ENCODE measurements around the gene FGF12.

DNA sequence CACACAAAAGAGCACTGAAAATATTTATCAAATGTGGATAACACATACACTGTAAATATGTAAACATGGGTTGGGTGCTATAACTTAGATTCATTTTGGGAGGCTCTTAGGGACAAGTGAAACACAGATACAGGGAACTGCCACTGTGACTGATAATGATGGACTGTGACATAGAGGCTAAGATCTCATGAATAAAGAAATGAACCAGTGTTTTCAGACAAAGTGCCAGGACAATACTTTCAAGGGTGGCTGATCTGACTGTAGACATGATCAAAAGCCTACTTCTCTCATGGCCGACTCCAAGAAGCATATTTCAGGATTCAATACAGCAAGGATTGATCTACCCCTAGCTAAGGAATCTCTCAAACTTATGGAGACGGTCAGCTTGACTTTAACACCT, 353.8 kb downstream of the FGF12 start:
- TF ChIP-seq CTCF (conservative IDR thresholded peaks at IDR 0.05; ENCODE audit: low read depth in 2 of 2) (no peak), ZNF114 (CRISPR knock-in tag; IDR thresholded peaks at IDR 0.05) (no peak), POLR2AphosphoS5 (IDR thresholded peaks at IDR 0.05; ENCODE audit: low read depth) (no peak), EZH2phosphoT487 (IDR thresholded peaks at IDR 0.05; ENCODE audit: unreplicated experiment) (no peak), NANOG (IDR thresholded peaks at IDR 0.05; ENCODE audit: borderline replicate concordance) (no peak), EZH2 (IDR thresholded peaks at IDR 0.05; ENCODE audit: low read depth, unreplicated experiment) (no peak), CREB1 (CRISPR knock-in tag; IDR thresholded peaks at IDR 0.05; ENCODE audit: low read depth) (no peak), JUNB (IDR thresholded peaks at IDR 0.05; ENCODE audit: unreplicated experiment) (no peak), ETS1 (IDR thresholded peaks at IDR 0.05) (no peak), ZNF331 (CRISPR knock-in tag; IDR thresholded peaks at IDR 0.05; ENCODE audit: low read depth) (no peak)
- TF ChIP-seq, protein P1, sequence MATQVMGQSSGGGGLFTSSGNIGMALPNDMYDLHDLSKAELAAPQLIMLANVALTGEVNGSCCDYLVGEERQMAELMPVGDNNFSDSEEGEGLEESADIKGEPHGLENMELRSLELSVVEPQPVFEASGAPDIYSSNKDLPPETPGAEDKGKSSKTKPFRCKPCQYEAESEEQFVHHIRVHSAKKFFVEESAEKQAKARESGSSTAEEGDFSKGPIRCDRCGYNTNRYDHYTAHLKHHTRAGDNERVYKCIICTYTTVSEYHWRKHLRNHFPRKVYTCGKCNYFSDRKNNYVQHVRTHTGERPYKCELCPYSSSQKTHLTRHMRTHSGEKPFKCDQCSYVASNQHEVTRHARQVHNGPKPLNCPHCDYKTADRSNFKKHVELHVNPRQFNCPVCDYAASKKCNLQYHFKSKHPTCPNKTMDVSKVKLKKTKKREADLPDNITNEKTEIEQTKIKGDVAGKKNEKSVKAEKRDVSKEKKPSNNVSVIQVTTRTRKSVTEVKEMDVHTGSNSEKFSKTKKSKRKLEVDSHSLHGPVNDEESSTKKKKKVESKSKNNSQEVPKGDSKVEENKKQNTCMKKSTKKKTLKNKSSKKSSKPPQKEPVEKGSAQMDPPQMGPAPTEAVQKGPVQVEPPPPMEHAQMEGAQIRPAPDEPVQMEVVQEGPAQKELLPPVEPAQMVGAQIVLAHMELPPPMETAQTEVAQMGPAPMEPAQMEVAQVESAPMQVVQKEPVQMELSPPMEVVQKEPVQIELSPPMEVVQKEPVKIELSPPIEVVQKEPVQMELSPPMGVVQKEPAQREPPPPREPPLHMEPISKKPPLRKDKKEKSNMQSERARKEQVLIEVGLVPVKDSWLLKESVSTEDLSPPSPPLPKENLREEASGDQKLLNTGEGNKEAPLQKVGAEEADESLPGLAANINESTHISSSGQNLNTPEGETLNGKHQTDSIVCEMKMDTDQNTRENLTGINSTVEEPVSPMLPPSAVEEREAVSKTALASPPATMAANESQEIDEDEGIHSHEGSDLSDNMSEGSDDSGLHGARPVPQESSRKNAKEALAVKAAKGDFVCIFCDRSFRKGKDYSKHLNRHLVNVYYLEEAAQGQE (IDR thresholded peaks at IDR 0.05; ENCODE audit: unreplicated experiment): no peak
